ENCODE results near the gene LAMC3.

Gene LAMC3

GRCh38 chr9:131062969-131063368 is 54.0 kb downstream of the LAMC3 start:
- H3K4me3 ChIP-seq (ENCODE audit: low read depth, low read length) = no peak overlapping the region
- no peak for TF ChIP-seq CTCF (IDR thresholded peaks at IDR 0.05; ENCODE audit: control insufficient read depth, extremely low read depth, insufficient read depth)
- no peak for DNase-seq (ENCODE audit: low read depth)

GRCh38 chr9:131065599-131065998 is 56.6 kb downstream of the LAMC3 start:
- no peak overlapping the region for H3K4me3 ChIP-seq (ENCODE audit: low read depth, low read length)
- TF ChIP-seq CTCF (IDR thresholded peaks at IDR 0.05; ENCODE audit: control insufficient read depth, extremely low read depth, insufficient read depth) = no peak
- no peak for DNase-seq (ENCODE audit: low read depth)

- no peak overlapping the region for H3K4me3 ChIP-seq (ENCODE audit: low read depth, low read length)
- no peak for TF ChIP-seq CTCF (IDR thresholded peaks at IDR 0.05; ENCODE audit: control insufficient read depth, extremely low read depth, insufficient read depth)
- DNase-seq (ENCODE audit: low read depth) = no peak
Observed at GRCh38 chr9:131067625-131068024, 58.7 kb downstream of the LAMC3 start.

- TF ChIP-seq CTCF (IDR thresholded peaks at IDR 0.05; ENCODE audit: control insufficient read depth, extremely low read depth, insufficient read depth) = no peak
- no peak overlapping the region for H3K4me3 ChIP-seq (ENCODE audit: low read depth, low read length)
- no peak for DNase-seq (ENCODE audit: low read depth)
Observed at GRCh38 chr9:131068076-131068816, 59.3 kb downstream of the LAMC3 start.

GRCh38 chr9:131069699-131070098 is 60.7 kb downstream of the LAMC3 start:
- TF ChIP-seq CTCF (IDR thresholded peaks at IDR 0.05; ENCODE audit: control insufficient read depth, extremely low read depth, insufficient read depth) = no peak

GRCh38 chr9:131072107-131072870 is 63.3 kb downstream of the LAMC3 start:
- no peak overlapping the region for H3K4me3 ChIP-seq (ENCODE audit: low read depth, low read length)
- no peak for TF ChIP-seq CTCF (IDR thresholded peaks at IDR 0.05; ENCODE audit: control insufficient read depth, extremely low read depth, insufficient read depth)
- DNase-seq (ENCODE audit: low read depth) = no peak

More at GRCh38 chr9:131069699-131070098, 60.7 kb downstream of the LAMC3 start:
- H3K4me3 ChIP-seq (ENCODE audit: low read depth, low read length) = no peak overlapping the region
- no peak for DNase-seq (ENCODE audit: low read depth)
